HCT116 (cell line): ENCODE data around the gene TGFBR1. TPM values are rescaled to one million over a fixed set of nuclear protein-coding genes. Genes with fewer than 3 reads are reported as not detected.

Experiments
- ATAC-seq: fragments of 200-7000 bp; cut with Tn5 transposase; 2 replicates; pipeline ENCODE4 v1.9.1; 2020; ENCODE audit warnings: mild to moderate bottlenecking, moderate library complexity
- BruUV-seq: library from RNA; stranded (reverse); fragments of 400-500 nt; replicated peaks from 2 replicates; lab custom pipeline; 2021; lab: Mats Ljungman, UMichigan
- CTCF ChIA-PET: fragments of 300-600 bp; sonication (Branson Sonifier 250); formaldehyde crosslinking; loops from one replicate; lab custom pipeline; 2021; ENCODE audit warnings: antibody characterized with exemption; lab: Charles Lee
- POLR2A ChIA-PET: fragments of 300-600, 350-600 bp; sonication (Branson Sonifier 250); formaldehyde crosslinking; loops from one replicate; lab custom pipeline; 2021; ENCODE audit warnings: antibody characterized with exemption; lab: Charles Lee
- RAD21 ChIA-PET, 2 experiments: fragments of 300-600 bp; sonication (Branson Sonifier 250); formaldehyde crosslinking; loops; one replicate each; lab custom pipeline; 2023; ENCODE audit warnings: low total read pairs in 2 of 2; ENCODE audit not compliant: uncharacterized antibody in 2 of 2, unreplicated experiment in 2 of 2, low non-redundant PET in 1 of 2; lab: Charles Lee
- DNase-seq: peaks from one replicate; pipeline ENCODE4 v3.0.0-alpha.2; 2010; ENCODE audit warnings: low read depth, low spot score
- H2AFZ ChIP-seq: fragments of 200-600 bp; shearing (Covaris generic), sonication (generic); 2 replicates; pipeline ENCODE4 v1.6.1; 2017; ENCODE audit warnings: low read depth, mixed run types, mixed read lengths, antibody characterized with exemption, low read length; ENCODE audit not compliant: poor library complexity, severe bottlenecking
- H3K27ac ChIP-seq: 2 replicates; pipeline ENCODE4 v1.5.1; 2012; ENCODE audit warnings: low read depth, low read length
- H3K27me3 ChIP-seq: fragments of 200-600 bp; sonication (generic); 2 replicates; pipeline ENCODE4 v1.6.1; 2016; ENCODE audit warnings: mixed run types, low read length, mixed read lengths; ENCODE audit not compliant: insufficient read depth
- H3K36me3 ChIP-seq, 2 experiments: fragments of 200-500 bp in 1 of 2; fragments of 200-600 bp in 1 of 2; sonication (Bioruptor generic) in 1 of 2; sonication (generic) in 1 of 2; 2 replicates each; pipeline versions ENCODE4 v1.5.1 to v1.6.1; 2014 to 2016; ENCODE audit warnings: low read length in 2 of 2, inconsistent platforms in 1 of 2, mixed read lengths in 1 of 2, mixed run types in 1 of 2; ENCODE audit not compliant: insufficient read depth in 2 of 2, control insufficient read depth in 1 of 2
- H3K4me1 ChIP-seq, 2 experiments: fragments of 200-600 bp in 1 of 2; sonication (generic) in 1 of 2; 2 replicates each; pipeline versions ENCODE4 v1.5.1 to v1.6.1; 2012 to 2017; ENCODE audit warnings: low read length in 2 of 2, inconsistent platforms in 1 of 2, mild to moderate bottlenecking in 1 of 2, mixed read lengths in 1 of 2, mixed run types in 1 of 2, moderate library complexity in 1 of 2; ENCODE audit not compliant: insufficient read depth in 2 of 2, control insufficient read depth in 1 of 2
- H3K4me2 ChIP-seq: fragments of 200-600 bp; sonication (generic); 2 replicates; pipeline ENCODE4 v1.6.1; 2017; ENCODE audit warnings: mixed run types, low read length, mixed read lengths
- H3K4me3 ChIP-seq, 2 experiments: fragments of 200-600 bp in 1 of 2; sonication (generic) in 1 of 2; replicated peaks in 1 of 2; 2 replicates each; pipeline ENCODE4 v1.5.1; 2011 to 2016; ENCODE audit warnings: low read length in 2 of 2, control low read depth in 1 of 2, low read depth in 1 of 2, mild to moderate bottlenecking in 1 of 2, mixed read lengths in 1 of 2, mixed run types in 1 of 2
- H3K79me2 ChIP-seq: fragments of 200-600 bp; sonication (generic); 2 replicates; pipeline ENCODE4 v1.6.1; 2017; ENCODE audit warnings: mild to moderate bottlenecking, mixed run types, low read length, moderate library complexity, mixed read lengths; ENCODE audit not compliant: insufficient read depth
- H3K9ac ChIP-seq: fragments of 200-600 bp; sonication (generic); 2 replicates; pipeline ENCODE4 v1.6.1; 2016; ENCODE audit warnings: low read length, mixed read lengths
- H3K9me2 ChIP-seq: fragments of 200-600 bp; sonication (generic), shearing (Covaris generic); 2 replicates; pipeline ENCODE4 v1.6.1; 2017; ENCODE audit warnings: mixed run types, mild to moderate bottlenecking, moderate library complexity; ENCODE audit not compliant: insufficient read depth
- H3K9me3 ChIP-seq, 2 experiments: fragments of 200-500 bp in 1 of 2; fragments of 200-600 bp in 1 of 2; sonication (Bioruptor generic) in 1 of 2; sonication (generic) in 1 of 2; 2 replicates each; pipeline ENCODE4 v1.6.1; 2014 to 2017; ENCODE audit warnings: low read length in 2 of 2, mixed read lengths in 2 of 2, inconsistent platforms in 1 of 2, low read depth in 1 of 2, mild to moderate bottlenecking in 1 of 2, mixed run types in 1 of 2, moderate library complexity in 1 of 2; ENCODE audit not compliant: control insufficient read depth in 1 of 2, insufficient read depth in 1 of 2
- H4K20me1 ChIP-seq: fragments of 200-600 bp; sonication (generic), shearing (Covaris generic); 2 replicates; pipeline ENCODE4 v1.6.1; 2017; ENCODE audit warnings: mixed run types, mild to moderate bottlenecking, moderate library complexity; ENCODE audit not compliant: insufficient read depth
- ATF3 ChIP-seq: IDR thresholded peaks from 2 replicates; pipeline ENCODE4 v1.6.1; 2012
- EGR1 ChIP-seq: IDR thresholded peaks from 2 replicates; pipeline ENCODE4 v1.6.1; 2012; ENCODE audit warnings: low read depth
- EZH2 ChIP-seq: fragments of 200-600 bp; sonication (generic); IDR thresholded peaks from 2 replicates; pipeline ENCODE4 v1.6.1; 2017; ENCODE audit warnings: antibody characterized with exemption, mixed run types
- POLR2AphosphoS5 ChIP-seq: IDR thresholded peaks from 2 replicates; pipeline ENCODE4 v1.6.1; 2011; ENCODE audit warnings: mild to moderate bottlenecking, low read depth, low read length, moderate library complexity
- SP1 ChIP-seq: IDR thresholded peaks from 2 replicates; pipeline ENCODE4 v1.6.1; 2012; ENCODE audit warnings: low read depth
- TCF7L2 ChIP-seq: IDR thresholded peaks from 2 replicates; pipeline ENCODE4 v1.7.0; 2011; ENCODE audit warnings: borderline replicate concordance, inconsistent platforms; ENCODE audit not compliant: insufficient read depth, insufficient read length; ENCODE audit errors: extremely low read depth
- ZFX ChIP-seq: fragments of 450-650 bp; IDR thresholded peaks from 2 replicates; pipeline ENCODE4 v1.6.1; 2017
- intact Hi-C: fragments of 100-400 bp; cut with micrococcal nuclease; formaldehyde crosslinking; loops from 2 replicates; pipeline ENCODE4 v1.10.0; 2022
- total RNA-seq: library from RNA; stranded (reverse); gene quantifications from one replicate; pipeline ENCODE4 v1.2.1, GENCODE V29; 2021; ENCODE audit not compliant: unreplicated experiment
- TF ChIP-seq, protein P1 (sequence below), 3 experiments: fragments of 200-600 bp in 1 of 3; sonication (generic) in 1 of 3; IDR thresholded peaks in 2 of 3; conservative IDR thresholded peaks in 1 of 3; 2 replicates each; pipeline ENCODE4 v1.5.1; 2012 to 2017; ENCODE audit warnings: low read depth in 2 of 3, low read length in 2 of 3, antibody characterized with exemption in 1 of 3, borderline replicate concordance in 1 of 3, control low read depth in 1 of 3, mild to moderate bottlenecking in 1 of 3, mixed read lengths in 1 of 3, mixed run types in 1 of 3, moderate library complexity in 1 of 3; ENCODE audit not compliant: insufficient read depth in 1 of 3

TGFBR1 gene
- total RNA-seq, 1 experiment from 2014 or later = 26.6 TPM

GRCh38 chr9:99185348-99185632, 80.4 kb downstream of the TGFBR1 start:
- no TSS peak for BruUV-seq
- TF ChIP-seq, protein P1, sequence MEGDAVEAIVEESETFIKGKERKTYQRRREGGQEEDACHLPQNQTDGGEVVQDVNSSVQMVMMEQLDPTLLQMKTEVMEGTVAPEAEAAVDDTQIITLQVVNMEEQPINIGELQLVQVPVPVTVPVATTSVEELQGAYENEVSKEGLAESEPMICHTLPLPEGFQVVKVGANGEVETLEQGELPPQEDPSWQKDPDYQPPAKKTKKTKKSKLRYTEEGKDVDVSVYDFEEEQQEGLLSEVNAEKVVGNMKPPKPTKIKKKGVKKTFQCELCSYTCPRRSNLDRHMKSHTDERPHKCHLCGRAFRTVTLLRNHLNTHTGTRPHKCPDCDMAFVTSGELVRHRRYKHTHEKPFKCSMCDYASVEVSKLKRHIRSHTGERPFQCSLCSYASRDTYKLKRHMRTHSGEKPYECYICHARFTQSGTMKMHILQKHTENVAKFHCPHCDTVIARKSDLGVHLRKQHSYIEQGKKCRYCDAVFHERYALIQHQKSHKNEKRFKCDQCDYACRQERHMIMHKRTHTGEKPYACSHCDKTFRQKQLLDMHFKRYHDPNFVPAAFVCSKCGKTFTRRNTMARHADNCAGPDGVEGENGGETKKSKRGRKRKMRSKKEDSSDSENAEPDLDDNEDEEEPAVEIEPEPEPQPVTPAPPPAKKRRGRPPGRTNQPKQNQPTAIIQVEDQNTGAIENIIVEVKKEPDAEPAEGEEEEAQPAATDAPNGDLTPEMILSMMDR (IDR thresholded peaks at IDR 0.05 in 2 of 3, conservative IDR thresholded peaks at IDR 0.05 in 1 of 3; ENCODE audit: borderline replicate concordance in 1 of 3, insufficient read depth in 1 of 3, low read depth in 2 of 3, low read length in 2 of 3) = no peak
- no peak for TF ChIP-seq EGR1
- TF ChIP-seq POLR2AphosphoS5 = no peak
- no peak for TF ChIP-seq ATF3
- no peak for TF ChIP-seq SP1
- TF ChIP-seq TCF7L2 = no peak
- TF ChIP-seq ZFX = no peak
- no peak for TF ChIP-seq EZH2
- CTCF ChIA-PET = interaction anchor here (0.7 to 2.1 kb wide), 7 partner anchors 12 to 1541 kb away, joined by 3 to 4 read pairs (median 3); no protein-coding TSS in a partner anchor
- ATAC-seq = no peak
- Histone ChIP-seq H4K20me1 (no peaks in the 10 kb centered on the region), H3K9me3 (no peaks in the 10 kb centered on the region), H3K9me2 (no peaks in the 10 kb centered on the region), H3K27me3 (peaks cover 6% of the 10 kb centered on the region; the same call in 1 of the 2 replicates), H3K27ac (no peak overlapping the region), H3K4me3 (no peak overlapping the region), H3K9ac (no peak overlapping the region), H3K79me2 (no peaks in the 10 kb centered on the region), H2AFZ (no peak overlapping the region), H3K4me1 (peaks cover 0 to 4% of the 10 kb centered on the region in 2 experiments; a peak in 1 of 4 replicates), H3K36me3 (no peaks in the 10 kb centered on the region), H3K4me2 (no peak overlapping the region)
- POLR2A ChIA-PET = no interaction called here
- RAD21 ChIA-PET = interaction anchor here (0.7 to 1.0 kb wide), 2 partner anchors 35 to 48 kb away, joined by 3 read pairs; no protein-coding TSS in a partner anchor
- intact Hi-C loops = loop anchor here (10.0 kb wide), 3 partner anchors 620 to 1040 kb away; no protein-coding TSS in a partner anchor
- DNase-seq = no peak
